ENCODE data around the gene SCRN1. TPM values are rescaled to one million over a fixed set of nuclear protein-coding genes. Genes with fewer than 3 reads are reported as not detected.

The SCRN1 gene
- total RNA-seq, 1 experiment from 2014 or later: 96.2 TPM

DNA sequence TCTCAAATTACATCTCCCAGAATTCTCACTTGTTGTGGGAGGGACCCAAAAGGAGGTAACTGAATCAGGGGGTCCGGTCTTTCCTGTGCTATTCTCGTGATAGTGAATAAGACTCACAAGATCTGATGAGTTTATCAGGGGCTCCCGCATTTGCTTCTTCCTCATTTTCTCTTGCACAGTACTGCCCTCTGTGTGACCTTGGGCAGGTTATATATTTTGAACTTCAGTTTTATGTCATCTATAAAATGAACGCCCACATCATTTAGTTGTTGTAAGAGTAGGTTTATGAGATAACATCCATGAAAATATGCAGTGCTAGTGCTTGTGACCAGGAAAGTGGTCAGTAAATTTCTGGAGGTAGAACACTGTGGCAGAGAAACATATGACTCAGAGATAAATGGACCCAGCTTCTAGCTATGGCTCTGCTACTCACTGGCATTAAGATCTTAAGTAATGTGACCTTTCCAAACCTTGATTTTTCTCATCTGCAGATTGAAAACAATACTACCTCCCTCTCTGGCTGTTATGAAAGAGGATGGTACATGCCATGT, 44.3 kb downstream of the SCRN1 start (continued):
- no peak for TF ChIP-seq E2F5 (CRISPR knock-in tag; IDR thresholded peaks at IDR 0.05)
- no peak for TF ChIP-seq JAZF1 (CRISPR knock-in tag; IDR thresholded peaks at IDR 0.05)
- TF ChIP-seq AFF4 (CRISPR knock-in tag; IDR thresholded peaks at IDR 0.05; ENCODE audit: borderline replicate concordance): no peak
- TF ChIP-seq ZNF138 (CRISPR knock-in tag; conservative IDR thresholded peaks at IDR 0.05): no peak
- no peak for TF ChIP-seq NFATC4 (CRISPR knock-in tag; IDR thresholded peaks at IDR 0.05)
- TF ChIP-seq USF1 (CRISPR knock-in tag; IDR thresholded peaks at IDR 0.05): no peak
- TF ChIP-seq ZNF416 (CRISPR knock-in tag; IDR thresholded peaks at IDR 0.05): no peak
- no peak for TF ChIP-seq ZNF532 (CRISPR knock-in tag; IDR thresholded peaks at IDR 0.05; ENCODE audit: borderline replicate concordance)
- TF ChIP-seq GABPB1 (CRISPR knock-in tag; IDR thresholded peaks at IDR 0.05): no peak
- TF ChIP-seq, protein P1, sequence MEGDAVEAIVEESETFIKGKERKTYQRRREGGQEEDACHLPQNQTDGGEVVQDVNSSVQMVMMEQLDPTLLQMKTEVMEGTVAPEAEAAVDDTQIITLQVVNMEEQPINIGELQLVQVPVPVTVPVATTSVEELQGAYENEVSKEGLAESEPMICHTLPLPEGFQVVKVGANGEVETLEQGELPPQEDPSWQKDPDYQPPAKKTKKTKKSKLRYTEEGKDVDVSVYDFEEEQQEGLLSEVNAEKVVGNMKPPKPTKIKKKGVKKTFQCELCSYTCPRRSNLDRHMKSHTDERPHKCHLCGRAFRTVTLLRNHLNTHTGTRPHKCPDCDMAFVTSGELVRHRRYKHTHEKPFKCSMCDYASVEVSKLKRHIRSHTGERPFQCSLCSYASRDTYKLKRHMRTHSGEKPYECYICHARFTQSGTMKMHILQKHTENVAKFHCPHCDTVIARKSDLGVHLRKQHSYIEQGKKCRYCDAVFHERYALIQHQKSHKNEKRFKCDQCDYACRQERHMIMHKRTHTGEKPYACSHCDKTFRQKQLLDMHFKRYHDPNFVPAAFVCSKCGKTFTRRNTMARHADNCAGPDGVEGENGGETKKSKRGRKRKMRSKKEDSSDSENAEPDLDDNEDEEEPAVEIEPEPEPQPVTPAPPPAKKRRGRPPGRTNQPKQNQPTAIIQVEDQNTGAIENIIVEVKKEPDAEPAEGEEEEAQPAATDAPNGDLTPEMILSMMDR (IDR thresholded peaks at IDR 0.05): no peak

DNA sequence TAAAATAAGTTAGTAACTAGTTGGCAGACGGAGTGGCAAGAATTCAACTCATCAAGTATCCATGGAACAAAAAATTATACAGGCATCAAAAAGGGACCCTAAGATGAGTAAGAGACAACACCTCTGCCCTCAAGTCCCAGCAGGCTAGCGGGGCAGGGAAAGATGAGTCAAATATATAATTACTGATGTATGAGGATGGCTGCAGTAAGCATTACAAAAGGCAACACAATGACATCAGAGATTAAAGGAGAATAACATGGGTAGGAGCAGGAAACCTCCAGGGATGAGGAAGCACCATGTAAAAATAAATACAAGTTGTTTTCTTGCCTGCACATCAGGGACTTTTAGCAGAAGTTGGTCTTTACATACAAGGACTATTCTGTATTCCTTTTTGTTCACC, 49.4 kb downstream of the SCRN1 start:
- POLR2A ChIA-PET: no interaction called here
- no peak overlapping the region for H3K4me3 Mint-ChIP-seq
- H3K9me3 Mint-ChIP-seq: peaks cover 18% of the 10 kb centered on the region
- DNase-seq (ENCODE audit: low spot score): no peak
- H3K27me3 Mint-ChIP-seq (ENCODE audit: low read depth): no peaks in the 10 kb centered on the region
- no peaks in the 10 kb centered on the region for H3K4me1 Mint-ChIP-seq
- ATAC-seq: no peak
- CTCF ChIA-PET: interaction anchor here (0.7 kb wide), 1 partner anchor 59 kb away, joined by 4 read pairs; no protein-coding TSS in a partner anchor
- no peak overlapping the region for H3K27ac Mint-ChIP-seq
- H3K36me3 Mint-ChIP-seq: peaks cover 89% of the 10 kb centered on the region
- TF ChIP-seq, protein P2, sequence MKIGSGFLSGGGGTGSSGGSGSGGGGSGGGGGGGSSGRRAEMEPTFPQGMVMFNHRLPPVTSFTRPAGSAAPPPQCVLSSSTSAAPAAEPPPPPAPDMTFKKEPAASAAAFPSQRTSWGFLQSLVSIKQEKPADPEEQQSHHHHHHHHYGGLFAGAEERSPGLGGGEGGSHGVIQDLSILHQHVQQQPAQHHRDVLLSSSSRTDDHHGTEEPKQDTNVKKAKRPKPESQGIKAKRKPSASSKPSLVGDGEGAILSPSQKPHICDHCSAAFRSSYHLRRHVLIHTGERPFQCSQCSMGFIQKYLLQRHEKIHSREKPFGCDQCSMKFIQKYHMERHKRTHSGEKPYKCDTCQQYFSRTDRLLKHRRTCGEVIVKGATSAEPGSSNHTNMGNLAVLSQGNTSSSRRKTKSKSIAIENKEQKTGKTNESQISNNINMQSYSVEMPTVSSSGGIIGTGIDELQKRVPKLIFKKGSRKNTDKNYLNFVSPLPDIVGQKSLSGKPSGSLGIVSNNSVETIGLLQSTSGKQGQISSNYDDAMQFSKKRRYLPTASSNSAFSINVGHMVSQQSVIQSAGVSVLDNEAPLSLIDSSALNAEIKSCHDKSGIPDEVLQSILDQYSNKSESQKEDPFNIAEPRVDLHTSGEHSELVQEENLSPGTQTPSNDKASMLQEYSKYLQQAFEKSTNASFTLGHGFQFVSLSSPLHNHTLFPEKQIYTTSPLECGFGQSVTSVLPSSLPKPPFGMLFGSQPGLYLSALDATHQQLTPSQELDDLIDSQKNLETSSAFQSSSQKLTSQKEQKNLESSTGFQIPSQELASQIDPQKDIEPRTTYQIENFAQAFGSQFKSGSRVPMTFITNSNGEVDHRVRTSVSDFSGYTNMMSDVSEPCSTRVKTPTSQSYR (CRISPR knock-in tag; IDR thresholded peaks at IDR 0.05): no peak
- TF ChIP-seq NFATC4 (CRISPR knock-in tag; IDR thresholded peaks at IDR 0.05): no peak
- no peak for TF ChIP-seq E2F4 (CRISPR knock-in tag; IDR thresholded peaks at IDR 0.05; ENCODE audit: borderline replicate concordance, low read depth)
- TF ChIP-seq JUN (CRISPR knock-in tag; IDR thresholded peaks at IDR 0.05): no peak
- TF ChIP-seq, protein P3, sequence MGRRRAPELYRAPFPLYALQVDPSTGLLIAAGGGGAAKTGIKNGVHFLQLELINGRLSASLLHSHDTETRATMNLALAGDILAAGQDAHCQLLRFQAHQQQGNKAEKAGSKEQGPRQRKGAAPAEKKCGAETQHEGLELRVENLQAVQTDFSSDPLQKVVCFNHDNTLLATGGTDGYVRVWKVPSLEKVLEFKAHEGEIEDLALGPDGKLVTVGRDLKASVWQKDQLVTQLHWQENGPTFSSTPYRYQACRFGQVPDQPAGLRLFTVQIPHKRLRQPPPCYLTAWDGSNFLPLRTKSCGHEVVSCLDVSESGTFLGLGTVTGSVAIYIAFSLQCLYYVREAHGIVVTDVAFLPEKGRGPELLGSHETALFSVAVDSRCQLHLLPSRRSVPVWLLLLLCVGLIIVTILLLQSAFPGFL (CRISPR knock-in tag; IDR thresholded peaks at IDR 0.05; ENCODE audit: borderline replicate concordance): no peak
- TF ChIP-seq, protein P4, sequence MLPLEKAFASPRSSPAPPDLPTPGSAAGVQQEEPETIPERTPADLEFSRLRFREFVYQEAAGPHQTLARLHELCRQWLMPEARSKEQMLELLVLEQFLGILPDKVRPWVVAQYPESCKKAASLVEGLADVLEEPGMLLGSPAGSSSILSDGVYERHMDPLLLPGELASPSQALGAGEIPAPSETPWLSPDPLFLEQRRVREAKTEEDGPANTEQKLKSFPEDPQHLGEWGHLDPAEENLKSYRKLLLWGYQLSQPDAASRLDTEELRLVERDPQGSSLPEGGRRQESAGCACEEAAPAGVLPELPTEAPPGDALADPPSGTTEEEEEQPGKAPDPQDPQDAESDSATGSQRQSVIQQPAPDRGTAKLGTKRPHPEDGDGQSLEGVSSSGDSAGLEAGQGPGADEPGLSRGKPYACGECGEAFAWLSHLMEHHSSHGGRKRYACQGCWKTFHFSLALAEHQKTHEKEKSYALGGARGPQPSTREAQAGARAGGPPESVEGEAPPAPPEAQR (CRISPR knock-in tag; IDR thresholded peaks at IDR 0.05): no peak
